OCI-LY1 (cell line): ENCODE results near the gene MAN1B1.

Experiments
- H2AFZ ChIP-seq: fragments of 200-600 bp; sonication (generic), shearing (Covaris generic); 2 replicates; pipeline ENCODE4 v1.6.0; 2014; ENCODE audit warnings: antibody characterized with exemption, mild to moderate bottlenecking, low read length
- H3F3A ChIP-seq: fragments of 200-600 bp; sonication (generic), shearing (Covaris generic); 2 replicates; pipeline ENCODE4 v1.6.0; 2014; ENCODE audit warnings: mild to moderate bottlenecking, antibody characterized with exemption, low read length, moderate library complexity; ENCODE audit not compliant: insufficient read depth
- H3K27ac ChIP-seq: fragments of 200-600 bp; sonication (generic); 2 replicates; pipeline ENCODE4 v1.5.1; 2014; ENCODE audit warnings: low read length, mixed run types, mild to moderate bottlenecking, low read depth; ENCODE audit not compliant: poor library complexity, severe bottlenecking
- H3K27me3 ChIP-seq: fragments of 200-600 bp; sonication (generic); 2 replicates; pipeline ENCODE4 v1.6.0; 2014; ENCODE audit warnings: antibody characterized with exemption, mild to moderate bottlenecking, low read length, moderate library complexity; ENCODE audit not compliant: insufficient read depth
- H3K36me3 ChIP-seq: fragments of 200-600 bp; sonication (generic); 2 replicates; pipeline ENCODE4 v1.6.1; 2014; ENCODE audit warnings: mild to moderate bottlenecking, antibody characterized with exemption, low read length, moderate library complexity, mixed read lengths; ENCODE audit not compliant: insufficient read depth
- H3K4me1 ChIP-seq: fragments of 200-600 bp; sonication (generic); 2 replicates; pipeline ENCODE4 v1.5.1; 2014; ENCODE audit warnings: mild to moderate bottlenecking, low read length, moderate library complexity; ENCODE audit not compliant: insufficient read depth, severe bottlenecking
- H3K4me2 ChIP-seq: fragments of 200-600 bp; sonication (generic), shearing (Covaris generic); 2 replicates; pipeline ENCODE4 v1.6.1; 2014; ENCODE audit warnings: low read length
- H3K4me3 ChIP-seq: fragments of 200-600 bp; sonication (generic); 2 replicates; pipeline ENCODE4 v1.5.1; 2014; ENCODE audit warnings: low read length, low read depth, mild to moderate bottlenecking, mixed read lengths; ENCODE audit not compliant: poor library complexity, severe bottlenecking
- H3K79me2 ChIP-seq: fragments of 200-600 bp; shearing (Covaris generic); 2 replicates; pipeline ENCODE4 v1.6.1; 2016; ENCODE audit warnings: mixed run types, low read length, mixed read lengths; ENCODE audit not compliant: insufficient read depth
- H3K9ac ChIP-seq: fragments of 200-600 bp; sonication (generic), shearing (Covaris generic); 2 replicates; pipeline ENCODE4 v1.6.1; 2014; ENCODE audit warnings: mild to moderate bottlenecking, low read length, mixed read lengths
- H3K9me2 ChIP-seq: fragments of 200-600 bp; sonication (generic), shearing (Covaris generic); 2 replicates; pipeline ENCODE4 v1.6.1; 2014; ENCODE audit warnings: low read depth, mild to moderate bottlenecking, low read length, mixed read lengths
- H3K9me3 ChIP-seq: fragments of 200-600 bp; shearing (Covaris generic); 2 replicates; pipeline ENCODE4 v1.6.1; 2014; ENCODE audit warnings: low read length, mixed read lengths
- H4K20me1 ChIP-seq: fragments of 200-600 bp; sonication (generic), shearing (Covaris generic); 2 replicates; pipeline ENCODE4 v1.6.0; 2016; ENCODE audit warnings: mild to moderate bottlenecking, low read length; ENCODE audit not compliant: insufficient read depth
- CTCF ChIP-seq: fragments of 200-600 bp; sonication (generic), shearing (Covaris generic); IDR thresholded peaks from 2 replicates; pipeline ENCODE4 v1.5.1; 2017; ENCODE audit warnings: mild to moderate bottlenecking, antibody characterized with exemption, low read length, moderate library complexity, mixed read lengths
- EZH2 ChIP-seq: fragments of 200-600 bp; sonication (generic), shearing (Covaris generic); IDR thresholded peaks from 2 replicates; pipeline ENCODE4 v1.8.0; 2017; ENCODE audit warnings: borderline replicate concordance, mixed run types, mild to moderate bottlenecking, antibody characterized with exemption, low read length, moderate library complexity, mixed read lengths

Gene MAN1B1

GRCh38 chr9:137044502-137045177, 42.1 kb upstream of the MAN1B1 start:
- Histone ChIP-seq H3K4me1 (peaks cover 7% of the 10 kb centered on the region), H3K9me3 (no peaks in the 10 kb centered on the region), H4K20me1 (no peaks in the 10 kb centered on the region), H3K79me2 (no peaks in the 10 kb centered on the region), H3K4me2 (no peak overlapping the region), H2AFZ (no peak overlapping the region), H3K36me3 (no peaks in the 10 kb centered on the region), H3K9me2 (no peaks in the 10 kb centered on the region), H3K4me3 (no peak overlapping the region), H3K9ac (no peak overlapping the region), H3K27ac (no peak overlapping the region), H3F3A (no peaks in the 10 kb centered on the region), H3K27me3 (peaks cover 20% of the 10 kb centered on the region; the same call in 1 of the 2 replicates)
- TF ChIP-seq EZH2 (no peak), CTCF (no peak)

GRCh38 chr9:137045294-137046087, 41.3 kb upstream of the MAN1B1 start:
- Histone ChIP-seq H3K9ac (no peak overlapping the region), H2AFZ (no peak overlapping the region), H3K27ac (no peak overlapping the region), H4K20me1 (no peaks in the 10 kb centered on the region), H3K4me3 (peak overlapping the region; percentile 38), H3K79me2 (no peaks in the 10 kb centered on the region), H3K4me2 (peak overlapping the region; percentile 41; the same call in 1 of the 2 replicates), H3F3A (no peaks in the 10 kb centered on the region), H3K27me3 (peaks cover 20% of the 10 kb centered on the region; the same call in 1 of the 2 replicates), H3K36me3 (no peaks in the 10 kb centered on the region), H3K9me2 (no peaks in the 10 kb centered on the region), H3K4me1 (peaks cover 7% of the 10 kb centered on the region), H3K9me3 (no peaks in the 10 kb centered on the region)
- TF ChIP-seq CTCF (no peak), EZH2 (no peak)

- Histone ChIP-seq H3K4me1 (peaks cover 7% of the 10 kb centered on the region), H3K36me3 (no peaks in the 10 kb centered on the region), H4K20me1 (no peaks in the 10 kb centered on the region), H3K9me3 (no peaks in the 10 kb centered on the region), H3F3A (no peaks in the 10 kb centered on the region), H3K9ac (no peak within 1 kb of the TSS), H3K27me3 (peaks cover 13% of the 10 kb centered on the region; the same call in 1 of the 2 replicates), H3K27ac (no peak within 1 kb of the TSS), H2AFZ (no peak within 1 kb of the TSS), H3K4me2 (peak within 1 kb of the TSS; percentile 41; the same call in 1 of the 2 replicates), H3K4me3 (peak within 1 kb of the TSS; percentile 38), H3K79me2 (no peaks in the 10 kb centered on the region), H3K9me2 (no peaks in the 10 kb centered on the region)
- TF ChIP-seq EZH2 (no peak), CTCF (peak; percentile 81)
These were observed 40.5 kb upstream of the MAN1B1 start, which contains the start of gene NPDC1 for GRCh38 chr9:137046088-137046787. TSS of gene NPDC1 (minus strand) at chr9:137046177. CDS start at chr9:137045989, 188 bp downstream.
